ENCODE data around the gene PPM1J.
A peak's percentile ranks its signal among the peaks of the same experiment; 100 is the strongest.

PPM1J gene

DNA sequence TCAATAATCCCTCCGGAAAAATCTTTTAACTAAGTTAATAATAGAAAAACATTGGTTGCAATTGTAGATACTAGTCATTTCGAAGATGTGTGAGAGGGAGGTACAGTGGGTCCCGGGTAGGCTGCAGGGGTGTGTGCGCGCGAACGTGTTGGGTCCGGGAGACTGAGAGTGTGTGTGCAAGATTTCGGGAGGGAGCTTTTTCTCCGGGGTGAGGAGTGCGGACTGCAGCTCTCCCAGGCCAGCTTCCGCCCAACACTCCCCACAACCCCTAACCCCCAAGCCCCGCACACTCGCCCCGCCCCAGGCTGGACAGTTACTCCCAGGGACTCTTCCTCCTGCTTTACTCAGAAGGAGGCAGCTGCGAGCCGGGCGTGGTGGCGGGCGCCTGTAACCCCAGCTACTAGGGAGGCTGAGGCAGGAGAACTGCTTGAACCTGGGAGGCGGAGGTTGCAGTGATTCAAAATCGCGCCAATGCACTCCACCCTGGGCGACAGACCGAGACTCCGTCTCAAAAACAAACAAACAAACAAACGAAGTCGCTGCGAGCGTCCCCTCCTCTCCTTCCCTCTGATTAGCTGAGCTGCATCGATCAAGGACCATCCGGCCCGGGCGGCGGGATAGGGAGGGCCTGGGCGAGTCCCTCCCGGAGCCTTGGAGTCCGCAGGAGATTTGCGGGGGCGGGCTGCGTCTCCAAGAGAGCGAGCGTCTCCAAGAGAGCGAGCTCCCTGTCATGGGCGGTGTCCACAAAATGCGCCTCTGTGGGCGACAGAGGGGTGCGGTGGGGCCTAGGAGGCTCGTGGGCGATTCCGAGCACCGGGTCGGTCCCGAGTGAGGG is 28.3 kb upstream of the PPM1J start:
- H3K9ac ChIP-seq (ENCODE audit: low read length): no peak overlapping the region
- no peak overlapping the region for H3K4me3 ChIP-seq (ENCODE audit: low read length)
- no peak overlapping the region for H3K4me2 ChIP-seq (ENCODE audit: low read length)
- peaks cover 8% of the 10 kb centered on the region; the same call in 1 of the 2 replicates for H3K27me3 ChIP-seq (ENCODE audit: low read depth, low read length)
- H2AFZ ChIP-seq (ENCODE audit: low read depth, low read length): no peak overlapping the region
- TF ChIP-seq EZH2phosphoT487 (IDR thresholded peaks at IDR 0.05; ENCODE audit: low read depth) (no peak), CTCF (IDR thresholded peaks at IDR 0.05; ENCODE audit: low read depth, low read length) (no peak)
- H4K20me1 ChIP-seq (ENCODE audit: insufficient read depth, low read length): no peaks in the 10 kb centered on the region
- no peaks in the 10 kb centered on the region for H3K9me3 ChIP-seq (ENCODE audit: insufficient read depth, low read length)
- no peak overlapping the region for H3K27ac ChIP-seq (ENCODE audit: low read length)
- H3K4me1 ChIP-seq (ENCODE audit: low read length): no peaks in the 10 kb centered on the region
- no peaks in the 10 kb centered on the region for H3K79me2 ChIP-seq (ENCODE audit: low read length)
- no peaks in the 10 kb centered on the region for H3K36me3 ChIP-seq (replicated peaks; ENCODE audit: low read depth, low read length)

- Histone ChIP-seq H4K20me1 (ENCODE audit: insufficient read depth, low read length) (no peaks in the 10 kb centered on the region), H3K4me1 (ENCODE audit: low read length) (no peaks in the 10 kb centered on the region), H2AFZ (ENCODE audit: low read depth, low read length) (no peak overlapping the region), H3K4me3 (ENCODE audit: low read length) (no peak overlapping the region), H3K9me3 (ENCODE audit: insufficient read depth, low read length) (no peaks in the 10 kb centered on the region), H3K4me2 (ENCODE audit: low read length) (no peak overlapping the region), H3K9ac (ENCODE audit: low read length) (no peak overlapping the region), H3K27me3 (ENCODE audit: low read depth, low read length) (peaks cover 32% of the 10 kb centered on the region), H3K27ac (ENCODE audit: low read length) (no peak overlapping the region), H3K36me3 (replicated peaks; ENCODE audit: low read depth, low read length) (no peaks in the 10 kb centered on the region), H3K79me2 (ENCODE audit: low read length) (no peaks in the 10 kb centered on the region)
- no peak for TF ChIP-seq EZH2phosphoT487 (IDR thresholded peaks at IDR 0.05; ENCODE audit: low read depth)
- peak; percentile 28 for TF ChIP-seq CTCF (IDR thresholded peaks at IDR 0.05; ENCODE audit: low read depth, low read length)
Observed at GRCh38 chr1:112737573-112737972, 22.4 kb upstream of the PPM1J start.

DNA sequence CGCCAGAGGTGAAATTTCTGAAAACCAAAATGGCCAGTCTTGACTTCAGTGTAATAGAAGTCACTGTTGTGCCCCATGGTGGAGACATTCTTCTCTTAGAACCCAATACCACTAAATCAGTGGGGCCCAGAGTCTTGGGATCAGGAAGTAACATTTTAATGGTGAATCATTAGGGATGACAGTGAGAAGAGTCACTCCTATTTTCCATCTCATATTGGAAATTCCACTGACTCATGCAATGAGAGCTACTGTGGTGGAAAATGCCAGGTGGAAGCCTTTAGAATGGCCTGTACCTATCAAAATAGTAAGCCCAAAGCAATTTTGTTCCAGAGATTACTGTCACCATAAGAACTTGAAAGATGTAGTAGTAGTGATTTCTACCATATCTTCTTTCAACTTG is 20.6 kb upstream of the PPM1J start:
- Histone ChIP-seq H4K20me1 (ENCODE audit: insufficient read depth, low read length) (no peaks in the 10 kb centered on the region), H3K36me3 (replicated peaks; ENCODE audit: low read depth, low read length) (no peaks in the 10 kb centered on the region), H3K79me2 (ENCODE audit: low read length) (no peaks in the 10 kb centered on the region), H2AFZ (ENCODE audit: low read depth, low read length) (no peak overlapping the region), H3K4me1 (ENCODE audit: low read length) (no peaks in the 10 kb centered on the region), H3K9me3 (ENCODE audit: insufficient read depth, low read length) (no peaks in the 10 kb centered on the region), H3K4me2 (ENCODE audit: low read length) (no peak overlapping the region), H3K4me3 (ENCODE audit: low read length) (no peak overlapping the region), H3K27me3 (ENCODE audit: low read depth, low read length) (peaks cover 32% of the 10 kb centered on the region), H3K9ac (ENCODE audit: low read length) (no peak overlapping the region), H3K27ac (ENCODE audit: low read length) (no peak overlapping the region)
- TF ChIP-seq CTCF (IDR thresholded peaks at IDR 0.05; ENCODE audit: low read depth, low read length) (no peak), EZH2phosphoT487 (IDR thresholded peaks at IDR 0.05; ENCODE audit: low read depth) (no peak)

GRCh38 chr1:112731451-112731850 is 16.3 kb upstream of the PPM1J start:
- TF ChIP-seq CTCF (IDR thresholded peaks at IDR 0.05; ENCODE audit: low read depth, low read length) (no peak), EZH2phosphoT487 (IDR thresholded peaks at IDR 0.05; ENCODE audit: low read depth) (no peak)
- H3K4me3 ChIP-seq (ENCODE audit: low read length): no peak overlapping the region
- H3K27me3 ChIP-seq (ENCODE audit: low read depth, low read length): peaks cover 14% of the 10 kb centered on the region

More at GRCh38 chr1:112731451-112731850, 16.3 kb upstream of the PPM1J start:
- Histone ChIP-seq H3K27ac (ENCODE audit: low read length) (no peak overlapping the region), H2AFZ (ENCODE audit: low read depth, low read length) (no peak overlapping the region), H3K4me2 (ENCODE audit: low read length) (no peak overlapping the region), H3K36me3 (replicated peaks; ENCODE audit: low read depth, low read length) (no peaks in the 10 kb centered on the region), H4K20me1 (ENCODE audit: insufficient read depth, low read length) (no peaks in the 10 kb centered on the region), H3K4me1 (ENCODE audit: low read length) (no peaks in the 10 kb centered on the region), H3K9me3 (ENCODE audit: insufficient read depth, low read length) (no peaks in the 10 kb centered on the region), H3K9ac (ENCODE audit: low read length) (no peak overlapping the region), H3K79me2 (ENCODE audit: low read length) (no peaks in the 10 kb centered on the region)
